GM21447 (cell line): ENCODE results near the gene CDO1.

Source experiments
- ATAC-seq: cut with Tn5 transposase; IDR thresholded peaks from one replicate; pipeline ENCODE4 v1.9.1; 2021; ENCODE audit not compliant: unreplicated experiment

Gene CDO1

DNA sequence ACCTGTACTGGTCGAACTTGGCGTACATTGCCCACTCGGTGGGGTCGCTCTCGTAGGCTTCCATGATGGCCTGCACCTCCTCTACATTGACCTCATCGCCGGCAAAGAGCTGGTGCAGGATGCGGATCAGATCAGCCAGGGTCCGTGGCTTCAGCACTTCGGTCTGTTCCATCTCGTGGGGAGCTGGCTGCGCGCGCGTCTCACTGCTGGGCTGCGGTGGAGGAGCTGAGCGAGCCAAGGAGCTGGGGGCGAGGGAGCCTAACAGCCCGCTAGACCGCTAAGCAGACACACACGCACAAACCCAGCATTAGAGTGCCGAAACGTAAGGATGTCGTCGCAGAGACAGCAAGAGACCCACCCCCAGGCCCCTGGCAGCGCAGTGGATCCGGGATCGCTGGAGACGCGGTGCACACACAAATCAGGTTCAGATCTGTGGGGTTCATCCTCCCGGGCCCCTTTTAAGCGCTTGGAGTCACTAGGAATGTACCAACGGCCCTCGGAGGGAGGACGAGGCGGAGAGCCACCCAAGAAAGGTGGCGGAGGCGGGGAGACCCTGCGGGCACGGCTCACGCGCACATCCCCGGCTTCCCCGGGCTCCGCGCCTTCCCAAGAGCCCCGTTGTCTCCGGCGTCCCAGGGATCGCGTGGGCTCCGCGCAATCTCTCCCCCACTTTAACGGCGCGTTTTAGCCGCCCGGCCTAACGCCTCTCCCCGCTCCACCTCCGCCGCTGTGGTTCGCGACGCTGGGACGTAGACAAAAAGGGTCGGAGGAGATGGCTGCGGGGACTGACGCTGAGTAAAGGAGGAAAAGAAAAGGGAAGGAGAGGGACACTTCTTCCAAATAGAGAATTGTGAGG, at the start of gene CDO1:
CDO1 (minus strand) TSS at position 434 of the 856 bp plus-strand sequence; CDS start at position 172, 262 bp downstream.
- no peak for ATAC-seq

DNA sequence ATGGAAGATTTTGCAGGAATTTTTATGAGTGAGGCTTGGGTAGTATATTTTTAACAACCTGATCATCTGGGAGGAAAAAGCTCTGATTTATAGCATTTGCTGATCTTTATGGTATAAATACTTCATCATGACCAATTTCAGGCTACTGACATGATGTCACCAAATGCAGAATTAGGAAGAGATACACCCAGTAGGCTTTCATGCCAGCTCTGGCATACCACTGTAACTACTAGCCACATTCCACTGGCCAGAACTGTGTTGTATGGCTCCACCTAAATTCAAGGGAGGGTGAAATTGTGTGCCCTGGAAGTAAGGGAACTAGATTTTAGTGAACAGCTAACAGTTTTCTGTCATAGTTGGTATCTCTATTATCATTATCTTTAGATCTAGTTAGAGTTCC, 42.9 kb upstream of the CDO1 start:
- ATAC-seq = no peak

DNA sequence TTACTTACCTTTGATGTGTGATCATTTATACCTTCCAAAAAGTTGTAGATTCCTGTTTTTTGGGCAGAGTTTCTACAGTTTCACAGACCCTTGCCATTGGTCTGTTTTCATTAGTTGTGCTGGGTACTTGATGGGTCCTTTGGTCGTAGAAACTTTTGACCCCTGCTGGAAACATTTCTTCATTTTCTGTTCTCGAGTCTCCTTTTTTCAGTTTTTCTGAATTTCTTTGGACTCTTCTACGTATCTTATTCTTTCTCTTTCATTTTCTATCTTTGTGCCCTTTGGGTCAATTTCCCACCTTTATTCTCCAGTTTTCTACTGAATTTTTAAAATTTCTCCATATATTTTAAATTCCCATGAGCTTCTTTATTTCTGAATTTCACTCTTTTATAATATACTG, 41.9 kb upstream of the CDO1 start:
- ATAC-seq = no peak

DNA sequence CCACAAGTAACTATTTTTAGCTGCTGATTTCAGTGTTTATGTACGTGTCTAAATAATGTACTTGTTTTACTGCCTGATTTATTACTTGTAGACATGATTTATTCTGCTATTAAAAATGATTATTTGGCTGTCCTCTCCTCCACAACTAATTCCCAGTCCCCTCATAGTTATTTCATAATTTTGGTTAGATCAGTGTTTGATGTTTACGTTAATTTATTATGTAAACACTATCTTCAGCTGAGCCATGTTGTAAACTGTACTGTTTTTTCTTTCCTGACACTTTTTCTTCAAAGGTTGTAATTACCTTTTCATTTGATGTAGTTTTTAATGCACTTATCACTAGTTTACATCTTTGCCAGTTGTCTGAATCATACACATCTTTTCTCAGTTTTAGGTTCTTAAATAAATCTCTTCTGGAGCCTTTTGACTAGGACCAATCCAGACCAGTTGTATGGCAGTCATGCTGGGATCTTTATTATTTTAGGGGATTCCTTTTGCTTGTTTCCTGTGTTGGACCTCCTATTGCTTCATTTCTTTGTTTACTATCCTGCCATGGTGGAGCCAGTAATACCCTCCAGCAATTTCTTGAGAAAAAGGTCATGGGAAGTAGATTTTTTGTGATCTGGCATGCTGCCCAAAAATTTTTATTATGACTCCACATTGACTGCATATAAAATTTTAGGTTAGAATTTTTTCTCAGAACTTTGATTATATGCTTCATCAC, 41.3 kb upstream of the CDO1 start:
- ATAC-seq = no peak

DNA sequence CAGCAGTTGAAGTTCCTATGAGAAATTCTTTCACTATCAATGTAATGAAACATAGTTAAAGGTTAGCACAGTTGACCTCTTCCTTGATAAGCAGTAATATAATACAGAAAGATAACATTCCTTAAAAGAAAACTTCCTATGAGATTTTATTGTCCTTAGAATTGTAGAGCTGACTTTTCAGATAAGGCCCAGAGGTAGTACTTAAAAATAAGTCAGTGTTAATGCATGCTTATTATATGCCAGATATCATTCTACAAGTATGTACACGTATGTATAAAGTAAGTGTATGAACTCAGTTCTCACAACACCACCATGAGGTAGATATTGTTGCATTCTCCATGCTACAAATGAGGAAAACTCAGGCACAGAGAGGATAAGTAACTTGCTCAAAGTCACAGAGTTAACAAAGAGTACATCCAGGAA, 40.6 kb upstream of the CDO1 start:
- ATAC-seq = no peak

DNA sequence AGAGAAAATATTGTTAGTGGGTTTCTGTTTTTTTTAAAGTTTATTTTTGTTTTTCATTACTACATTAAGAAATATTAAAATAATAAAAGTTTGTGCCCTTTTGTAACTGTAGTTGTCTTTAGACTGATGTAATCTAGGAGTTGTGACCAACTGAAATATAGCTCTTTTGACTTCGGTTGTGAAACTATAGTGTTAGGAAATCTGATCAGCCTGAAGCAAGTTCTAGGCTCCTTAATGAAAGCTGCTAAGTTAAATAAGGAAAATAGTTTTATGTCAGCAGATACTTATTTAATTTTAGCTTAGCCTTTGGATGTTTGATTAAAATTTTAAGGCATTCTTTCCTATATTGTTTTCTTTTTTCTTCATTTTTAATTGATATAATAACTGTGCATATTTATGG, 39.5 kb upstream of the CDO1 start:
- no peak for ATAC-seq

DNA sequence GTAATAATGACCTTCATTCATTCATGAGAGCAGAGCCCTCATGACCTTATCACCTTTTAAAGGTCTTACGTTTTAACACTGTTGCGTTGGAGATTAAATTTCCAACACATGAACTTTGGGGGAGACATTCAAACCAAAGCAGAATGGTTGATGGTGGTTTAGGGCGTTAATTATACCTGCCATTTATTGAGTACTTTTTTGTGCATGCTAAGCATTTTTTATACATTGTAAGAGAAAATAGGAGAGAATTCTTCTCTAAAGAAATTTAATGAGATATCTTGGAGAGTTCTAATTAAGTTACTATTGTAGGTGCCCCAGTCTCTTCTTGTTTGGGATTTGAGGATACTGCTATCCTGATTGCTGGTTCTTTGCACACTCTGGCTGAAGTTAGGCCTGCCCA, 37.7 kb upstream of the CDO1 start:
- no peak for ATAC-seq

DNA sequence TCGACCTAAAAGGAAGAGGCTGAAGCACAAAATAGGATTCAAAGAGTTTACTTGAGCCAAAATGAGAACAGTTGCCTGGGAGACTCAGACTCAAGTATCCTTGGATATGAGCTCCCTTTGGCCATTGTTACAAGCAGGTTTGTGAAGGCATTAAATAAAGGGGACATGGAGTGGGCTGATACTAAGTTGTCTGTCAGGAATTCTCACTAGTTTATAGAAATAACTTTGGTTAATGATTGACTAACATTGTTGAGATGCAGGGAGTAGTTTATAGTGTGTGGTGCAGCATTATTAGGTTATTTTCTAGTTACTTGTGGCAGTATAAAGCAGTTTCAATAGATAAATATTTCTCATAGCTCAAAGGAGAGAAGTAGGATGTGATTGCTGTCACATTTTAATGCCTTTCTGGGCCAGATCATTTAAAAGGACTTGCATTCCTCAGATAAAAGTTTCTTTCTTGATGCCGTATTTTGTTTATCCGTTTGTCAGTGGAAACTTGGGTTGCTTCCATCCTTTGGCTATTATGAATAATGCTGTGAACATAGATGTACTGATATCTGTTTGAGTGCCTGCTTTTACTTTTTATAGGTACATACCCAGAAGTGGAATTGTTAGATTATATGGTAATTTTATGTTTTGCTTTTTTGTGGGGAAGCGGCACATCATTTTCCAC, 34.4 kb upstream of the CDO1 start:
- ATAC-seq = no peak

DNA sequence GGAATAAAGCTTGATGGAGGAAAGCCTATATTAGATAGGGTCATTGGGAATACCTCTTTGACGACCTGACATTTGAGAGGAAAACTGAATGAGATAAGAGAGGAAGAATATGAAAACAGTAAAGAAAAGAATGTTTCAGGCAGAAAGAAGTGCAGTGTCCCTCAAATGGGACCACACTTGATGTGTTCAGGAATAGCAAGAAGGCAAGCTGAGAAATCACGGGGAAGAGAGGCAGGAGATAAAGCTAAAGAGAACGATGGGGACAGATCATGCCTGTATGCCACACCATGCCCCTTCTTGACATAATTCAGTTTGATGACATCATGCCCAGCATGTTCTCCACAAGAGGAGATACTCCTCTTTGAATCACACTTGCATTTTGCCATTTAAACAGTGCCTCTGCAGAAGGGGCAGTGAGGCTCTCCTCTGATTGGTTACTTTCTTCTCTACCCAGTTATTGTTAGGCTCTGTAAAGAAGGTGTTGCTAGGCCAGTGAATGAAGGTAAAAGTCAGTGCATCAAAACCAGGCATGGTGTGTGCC, 32.9 kb upstream of the CDO1 start:
- ATAC-seq = no peak

DNA sequence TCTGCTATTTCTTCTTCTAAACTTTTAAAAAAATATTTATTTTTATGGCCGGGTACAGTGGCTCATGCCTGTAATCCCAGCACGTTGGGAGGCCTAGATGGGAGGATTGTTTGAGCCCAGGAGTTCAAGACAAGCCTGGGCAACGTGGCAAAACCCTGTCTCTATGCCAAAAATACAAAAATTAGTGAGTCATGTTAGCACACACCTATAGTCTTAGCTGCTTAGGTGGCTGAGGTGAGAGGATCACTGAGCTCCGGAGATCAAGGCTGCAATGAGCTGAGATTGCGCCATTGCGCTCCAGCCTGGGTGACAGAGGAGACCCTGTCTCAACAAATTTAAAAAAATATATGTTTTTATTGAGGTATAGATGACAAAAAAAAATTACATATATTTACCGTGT, 30.8 kb upstream of the CDO1 start:
- no peak for ATAC-seq

DNA sequence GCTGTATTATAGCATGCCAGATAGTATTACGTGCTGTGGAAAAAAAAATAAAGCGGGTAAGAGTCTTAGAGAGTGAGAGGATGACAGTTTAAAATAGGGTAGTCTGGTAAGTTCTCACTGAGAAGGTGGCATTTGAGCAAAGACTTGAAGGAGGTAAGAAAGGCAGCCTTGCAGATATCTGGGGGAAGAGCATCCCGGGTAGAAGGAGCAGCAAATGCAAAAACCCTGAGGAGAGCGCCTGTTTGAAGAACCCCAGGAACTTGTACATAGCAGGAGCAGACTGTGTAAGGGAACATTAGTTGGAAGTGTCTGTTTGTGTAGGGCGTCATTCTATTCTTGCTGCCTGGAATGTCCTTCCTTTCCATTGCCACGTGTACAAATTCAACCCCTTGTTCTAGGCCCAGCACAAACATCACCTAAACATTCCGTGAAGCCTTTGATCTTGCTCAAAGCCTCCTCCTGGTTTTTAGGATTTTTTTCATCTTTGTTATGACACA, 27.9 kb upstream of the CDO1 start:
- no peak for ATAC-seq

DNA sequence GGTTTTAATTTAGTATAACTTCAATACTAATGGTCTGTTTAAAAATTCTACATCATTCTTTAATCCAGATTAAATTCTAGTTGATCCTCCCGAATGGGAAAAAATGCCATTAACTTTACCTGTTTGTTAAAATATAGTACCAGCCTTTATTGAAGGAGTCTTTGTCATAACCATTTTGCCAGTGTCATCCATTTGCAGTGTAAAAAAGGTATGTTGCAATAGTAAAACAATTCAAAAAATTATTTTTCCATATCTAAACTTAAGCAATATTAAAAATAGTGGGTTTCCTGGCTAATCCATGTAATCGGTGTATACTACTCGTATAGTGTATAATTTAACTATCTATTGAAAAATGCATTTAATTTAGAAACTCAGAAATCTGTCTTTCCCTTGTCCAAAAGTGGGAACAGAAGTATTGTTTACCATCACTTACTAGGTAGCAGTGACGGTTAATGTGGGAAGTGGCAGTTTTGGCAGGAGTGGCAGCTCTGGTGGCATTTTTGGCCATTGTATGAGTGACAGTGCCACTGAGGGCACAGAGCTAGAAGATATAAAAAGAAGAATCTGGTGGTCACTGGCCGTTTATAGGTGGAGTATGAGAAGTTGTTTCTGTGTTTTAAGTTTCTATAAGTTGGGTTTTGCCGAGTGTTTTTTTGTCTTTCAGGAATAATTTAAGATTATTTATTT, 27.1 kb upstream of the CDO1 start:
- ATAC-seq = no peak

DNA sequence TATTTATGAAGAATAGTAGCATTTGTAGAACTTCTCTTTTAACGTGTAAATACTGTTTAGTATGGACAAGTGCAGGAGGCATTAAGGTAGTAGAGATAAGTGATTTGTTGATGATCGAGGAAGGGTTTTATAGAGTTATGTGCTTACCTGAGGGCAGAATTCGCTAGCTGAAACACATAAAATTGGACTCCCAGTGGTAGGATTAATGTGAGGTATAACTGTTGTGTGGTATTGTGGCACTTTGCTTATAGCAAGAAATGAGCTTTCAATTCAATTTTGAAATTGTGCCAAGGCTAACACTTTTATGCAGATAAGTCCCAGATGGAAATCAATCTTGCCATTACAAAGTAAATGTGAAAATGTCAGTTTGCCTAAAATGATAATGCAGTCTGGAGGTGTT, 26.5 kb upstream of the CDO1 start:
- ATAC-seq = no peak

DNA sequence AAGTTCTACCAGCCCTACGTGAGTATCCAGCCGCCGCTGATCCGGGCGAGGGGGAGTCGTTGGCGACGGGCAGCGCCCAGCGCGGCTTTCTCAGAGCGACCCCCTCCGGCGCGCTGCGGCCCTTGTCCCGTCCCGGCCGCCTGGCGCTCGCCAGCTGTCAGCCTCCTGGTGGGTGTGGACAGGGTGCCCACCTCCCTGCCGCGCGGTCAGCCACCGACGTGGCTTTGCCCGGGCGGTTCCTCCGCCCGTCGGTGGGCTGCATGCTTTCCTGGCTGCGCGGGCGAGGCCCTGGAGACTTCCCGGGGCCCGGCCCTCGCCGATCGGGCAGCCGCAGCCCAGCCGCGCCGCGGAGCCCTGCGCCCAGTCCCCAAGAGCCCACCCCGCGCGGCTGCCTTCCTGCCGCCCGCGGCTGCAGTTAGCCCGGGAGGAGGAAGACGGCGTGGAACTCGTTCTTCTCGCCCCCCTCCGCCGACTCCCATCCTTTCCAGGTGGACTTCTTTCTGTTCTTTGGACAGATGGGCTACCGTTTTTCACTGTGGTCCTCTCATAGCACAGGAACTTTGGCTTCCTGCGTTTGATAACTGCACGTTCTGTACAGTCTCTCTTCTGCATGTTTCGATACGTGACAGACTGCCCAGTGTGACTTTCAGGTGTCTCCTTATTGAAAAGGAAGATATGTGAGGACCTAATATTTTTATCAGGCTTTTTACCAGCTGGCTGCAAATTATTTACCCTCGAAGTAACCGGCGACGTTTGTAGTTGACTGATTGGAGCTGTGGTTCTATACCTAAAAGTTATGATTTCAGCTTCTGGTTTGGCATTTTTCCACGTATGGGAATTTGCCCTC, 25.9 kb upstream of the CDO1 start:
- ATAC-seq = peak; percentile 33

DNA sequence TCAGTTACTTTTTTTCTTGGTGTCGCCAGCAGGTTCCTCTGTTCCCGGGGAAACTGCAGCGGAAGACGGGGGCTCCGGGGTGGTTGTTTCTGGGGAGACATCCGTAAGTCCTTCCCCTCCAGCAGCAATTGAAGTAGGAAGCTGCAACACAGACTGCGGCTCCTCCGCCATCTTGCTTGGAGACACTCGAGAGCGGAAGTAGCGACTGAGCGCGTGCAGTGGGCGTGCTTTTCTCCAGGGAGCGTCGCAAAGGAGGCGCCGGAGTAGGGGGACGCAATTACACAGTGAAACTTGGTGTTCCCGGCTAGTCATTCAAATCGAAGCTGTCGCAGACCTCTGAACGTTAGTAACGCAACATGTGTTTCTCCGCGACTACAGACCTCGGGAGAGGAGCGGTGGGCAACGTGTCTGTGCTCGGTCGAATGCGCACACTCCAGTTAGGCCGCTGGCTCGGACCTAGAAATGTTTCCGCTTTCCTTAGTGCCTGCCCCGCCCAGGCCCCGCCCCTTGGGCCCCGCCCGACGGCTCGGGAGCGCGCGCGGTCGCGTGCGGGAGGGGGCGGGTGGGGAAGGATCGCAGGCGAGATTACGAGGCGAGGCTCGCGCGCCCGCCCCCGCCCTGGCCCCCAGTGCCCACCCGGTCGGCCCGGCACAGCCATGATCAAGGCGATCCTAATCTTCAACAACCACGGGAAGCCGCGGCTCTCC, 25.1 kb upstream of the CDO1 start, which contains the start of the genes AP3S1 and ATG12:
AP3S1 (plus strand) TSS at position 554 of the 707 bp plus-strand sequence; CDS start at position 657, 103 bp downstream.
ATG12 (minus strand) TSS at position 184 of the 707 bp plus-strand sequence; CDS start at position 171, 13 bp downstream.
- peak; percentile 77 for ATAC-seq

DNA sequence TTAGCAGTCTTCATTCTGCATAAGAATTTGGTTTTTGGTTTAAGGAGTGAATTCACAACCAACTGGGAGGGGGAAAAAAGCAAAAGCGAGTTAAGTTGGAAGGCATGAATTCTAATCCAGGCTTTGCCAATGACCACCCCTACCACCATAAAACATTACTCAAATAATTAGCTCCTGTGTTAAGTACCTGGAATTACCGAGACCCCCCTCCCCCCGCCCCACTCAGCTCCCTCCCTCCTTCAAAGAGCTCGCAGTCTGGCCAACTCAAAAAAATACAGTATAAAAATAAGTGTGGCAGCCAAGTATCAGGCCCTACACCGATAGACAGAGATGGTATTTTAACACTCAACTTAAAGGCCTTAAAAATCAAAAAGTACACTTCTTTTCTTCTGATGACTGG, 24.4 kb upstream of the CDO1 start:
- no peak for ATAC-seq

DNA sequence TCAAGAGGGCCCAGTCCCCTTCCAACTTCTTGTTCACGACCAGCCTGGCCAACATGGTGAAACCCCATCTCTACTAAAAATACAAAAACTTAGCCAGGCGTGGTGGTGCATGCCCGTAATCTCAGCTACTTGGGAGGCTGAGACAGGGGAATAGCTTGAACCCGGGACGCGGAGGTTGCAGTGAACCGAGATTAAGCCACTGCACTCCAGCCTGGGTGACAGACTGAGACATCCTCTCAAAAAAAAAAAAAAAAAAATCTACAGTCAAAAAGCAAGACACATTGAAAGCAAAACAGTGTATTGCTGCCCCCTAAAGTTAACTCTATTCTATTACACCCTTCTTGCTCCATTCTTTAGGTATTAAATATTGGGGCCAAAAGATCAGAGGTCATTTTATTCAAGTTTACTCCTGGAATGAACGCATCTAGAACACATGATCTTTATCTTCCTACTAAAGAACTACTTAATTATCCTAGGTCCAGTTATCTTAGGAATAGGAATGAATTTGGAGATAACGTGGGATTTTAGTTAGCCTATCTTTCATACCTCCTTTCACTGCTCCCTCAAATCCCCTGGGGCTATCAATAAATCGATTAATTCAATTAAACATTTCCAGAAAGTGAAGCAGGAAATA, 22.5 kb upstream of the CDO1 start:
- peak; percentile 11 for ATAC-seq

DNA sequence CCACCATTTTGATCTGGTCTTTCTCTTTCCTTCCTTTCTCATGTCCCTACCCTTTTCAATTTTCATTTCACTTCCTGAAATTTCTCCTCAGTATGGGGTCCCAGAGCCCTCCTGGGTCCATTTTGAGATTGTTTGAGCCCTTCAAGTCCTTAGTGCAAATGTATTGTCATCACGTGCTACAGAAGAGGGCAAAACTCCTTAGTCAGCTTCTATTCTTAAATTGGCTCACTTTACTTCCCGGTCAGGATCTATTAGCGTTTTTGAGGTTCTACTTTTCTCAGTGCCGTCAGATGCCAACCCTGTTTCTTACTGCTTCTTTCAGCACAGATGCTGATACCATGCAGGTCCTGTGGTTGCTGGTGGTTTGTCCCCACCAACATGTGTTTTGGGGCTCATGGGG, 19.0 kb upstream of the CDO1 start:
- ATAC-seq = no peak
